Measurements from ENCODE around the gene NTSR2. TPM values are rescaled to one million over a fixed set of nuclear protein-coding genes. Genes with fewer than 3 reads are reported as not detected.

The NTSR2 gene
- total RNA-seq, 2 experiments from 2014 or later: not detected

DNA sequence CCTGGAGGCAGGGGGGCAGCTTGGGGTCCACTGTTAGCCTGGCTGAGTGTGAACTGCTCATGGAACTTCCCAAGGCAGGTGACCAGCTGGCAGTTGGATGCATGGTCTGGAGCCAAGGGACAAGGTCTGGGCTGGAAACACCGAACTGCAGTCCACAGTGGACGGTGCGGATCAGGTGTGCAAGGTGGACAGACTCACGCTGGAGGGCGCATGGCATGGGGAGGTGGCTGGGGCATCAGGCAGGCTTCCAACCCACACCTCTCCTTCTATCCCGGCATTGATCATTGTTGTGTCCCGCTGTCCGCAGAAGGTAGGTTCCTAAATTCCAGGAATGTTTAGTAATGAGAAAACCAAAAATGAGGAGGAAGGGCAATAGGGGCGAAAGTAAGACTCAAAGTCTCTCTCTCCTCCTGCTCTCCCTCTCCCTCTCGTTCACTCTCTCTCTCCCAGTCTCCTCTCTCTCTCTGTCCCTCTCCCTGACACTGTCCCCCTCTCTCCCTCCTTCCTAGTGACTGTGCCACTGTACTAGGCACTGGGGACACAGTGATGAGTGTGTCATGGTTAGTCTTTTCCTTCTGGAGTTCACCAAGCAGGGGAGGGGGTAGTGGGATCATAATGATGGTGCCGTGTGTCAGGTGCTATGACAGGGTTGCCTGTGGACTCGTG, 46.1 kb upstream of the NTSR2 start:
- intact Hi-C loops (cut with micrococcal nuclease; ENCODE audit: unreplicated experiment): no loop called here
- peaks cover 15% of the 10 kb centered on the region for H3K4me1 ChIP-seq (ENCODE audit: insufficient read depth, low read length, poor library complexity, severe bottlenecking)
- H3K4me2 ChIP-seq (ENCODE audit: low read length): no peak overlapping the region
- no peak overlapping the region for H3K4me3 ChIP-seq (ENCODE audit: low read depth, low read length, poor library complexity, severe bottlenecking)
- POLR2A ChIA-PET: no interaction called here
- no TSS peak for BruUV-seq (replicated peaks)
- H3K36me3 ChIP-seq (ENCODE audit: insufficient read depth, low read length): no peaks in the 10 kb centered on the region
- H3K9me2 ChIP-seq (ENCODE audit: insufficient read depth, low read length): no peaks in the 10 kb centered on the region
- H3K79me2 ChIP-seq (ENCODE audit: insufficient read depth, low read depth, low read length): no peaks in the 10 kb centered on the region
- no peak overlapping the region for H3K27ac ChIP-seq (ENCODE audit: low read depth, low read length, poor library complexity, severe bottlenecking)
- no peak for TF ChIP-seq EZH2phosphoT487 (IDR thresholded peaks at IDR 0.05; ENCODE audit: borderline replicate concordance, low read depth, low read length)
- TF ChIP-seq CTCF (conservative IDR thresholded peaks at IDR 0.05; ENCODE audit: low read length): no peak
- H2AFZ ChIP-seq (ENCODE audit: low read length): no peak overlapping the region
- DNase-seq (ENCODE audit: low spot score): no peak
- no peaks in the 10 kb centered on the region for H4K20me1 ChIP-seq (ENCODE audit: insufficient read depth, low read length)
- CTCF ChIA-PET (ENCODE audit: unreplicated experiment): no interaction called here
- no peaks in the 10 kb centered on the region for H3K9me3 ChIP-seq (ENCODE audit: low read length)

DNA sequence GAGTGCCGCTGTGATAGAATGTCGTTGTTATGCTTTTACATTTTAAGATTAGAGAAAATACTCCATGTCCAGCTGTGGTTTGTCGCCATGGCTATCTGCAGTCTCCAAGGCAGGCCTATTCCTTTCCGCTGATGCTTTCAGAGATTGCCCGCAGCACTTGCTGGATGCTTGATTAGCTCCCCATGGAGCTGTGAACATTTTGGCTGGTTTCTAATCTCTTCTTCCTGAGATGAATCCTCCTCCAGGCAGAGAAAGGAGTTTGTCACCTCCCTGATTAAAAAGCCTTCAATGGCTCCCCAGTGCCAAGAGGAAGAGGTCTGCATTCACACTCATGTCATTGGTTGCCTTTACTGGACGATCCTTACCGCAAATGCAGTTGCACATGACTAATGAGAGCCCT, 43.8 kb upstream of the NTSR2 start:
- Histone ChIP-seq H3K4me2 (ENCODE audit: low read length) (no peak overlapping the region), H3K27ac (ENCODE audit: low read depth, low read length, poor library complexity, severe bottlenecking) (no peak overlapping the region), H3K36me3 (ENCODE audit: insufficient read depth, low read length) (no peaks in the 10 kb centered on the region), H3K4me1 (ENCODE audit: insufficient read depth, low read length, poor library complexity, severe bottlenecking) (peaks cover 15% of the 10 kb centered on the region), H4K20me1 (ENCODE audit: insufficient read depth, low read length) (no peaks in the 10 kb centered on the region), H2AFZ (ENCODE audit: low read length) (no peak overlapping the region), H3K79me2 (ENCODE audit: insufficient read depth, low read depth, low read length) (no peaks in the 10 kb centered on the region), H3K9me2 (ENCODE audit: insufficient read depth, low read length) (no peaks in the 10 kb centered on the region), H3K4me3 (ENCODE audit: low read depth, low read length, poor library complexity, severe bottlenecking) (no peak overlapping the region), H3K9me3 (ENCODE audit: low read length) (no peaks in the 10 kb centered on the region)
- no peak for TF ChIP-seq EZH2phosphoT487 (IDR thresholded peaks at IDR 0.05; ENCODE audit: borderline replicate concordance, low read depth, low read length)
- TF ChIP-seq CTCF (conservative IDR thresholded peaks at IDR 0.05; ENCODE audit: low read length): no peak
- CTCF ChIA-PET (ENCODE audit: unreplicated experiment): interaction anchor here (0.6 kb wide), 1 partner anchor 743 kb away, joined by 3 read pairs; no protein-coding TSS in a partner anchor
- intact Hi-C loops (cut with micrococcal nuclease; ENCODE audit: unreplicated experiment): no loop called here
- POLR2A ChIA-PET: interaction anchor here (0.5 to 1.3 kb wide), 3 partner anchors 25 to 561 kb away, joined by 3 to 5 read pairs (median 4); no protein-coding TSS in a partner anchor
- no TSS peak for BruUV-seq (replicated peaks)
- no peak for DNase-seq (ENCODE audit: low spot score)

- TF ChIP-seq EZH2phosphoT487 (IDR thresholded peaks at IDR 0.05; ENCODE audit: borderline replicate concordance, low read depth, low read length) (no peak), CTCF (conservative IDR thresholded peaks at IDR 0.05; ENCODE audit: low read length) (no peak)
- peaks cover 15% of the 10 kb centered on the region for H3K4me1 ChIP-seq (ENCODE audit: insufficient read depth, low read length, poor library complexity, severe bottlenecking)
- ChIA-PET POLR2A (interaction anchor here (1.3 kb wide), 1 partner anchor 32 kb away, joined by 3 read pairs; no protein-coding TSS in a partner anchor), CTCF (ENCODE audit: unreplicated experiment) (interaction anchor here (1.1 kb wide), 1 partner anchor 15 kb away, joined by 3 read pairs; no protein-coding TSS in a partner anchor)
- H3K79me2 ChIP-seq (ENCODE audit: insufficient read depth, low read depth, low read length): no peaks in the 10 kb centered on the region
- no peaks in the 10 kb centered on the region for H4K20me1 ChIP-seq (ENCODE audit: insufficient read depth, low read length)
- H3K27ac ChIP-seq (ENCODE audit: low read depth, low read length, poor library complexity, severe bottlenecking): no peak overlapping the region
- H3K9me2 ChIP-seq (ENCODE audit: insufficient read depth, low read length): no peaks in the 10 kb centered on the region
- H2AFZ ChIP-seq (ENCODE audit: low read length): no peak overlapping the region
- intact Hi-C loops (cut with micrococcal nuclease; ENCODE audit: unreplicated experiment): no loop called here
- H3K4me3 ChIP-seq (ENCODE audit: low read depth, low read length, poor library complexity, severe bottlenecking): no peak overlapping the region
- H3K4me2 ChIP-seq (ENCODE audit: low read length): no peak overlapping the region
- no peaks in the 10 kb centered on the region for H3K9me3 ChIP-seq (ENCODE audit: low read length)
- no TSS peak for BruUV-seq (replicated peaks)
- no peak for DNase-seq (ENCODE audit: low spot score)
- H3K36me3 ChIP-seq (ENCODE audit: insufficient read depth, low read length): no peaks in the 10 kb centered on the region
Measured at GRCh38 chr2:11712866-11713265, 42.9 kb upstream of the NTSR2 start.

All from OCI-LY7 (cell line).